Fibroblast of lung (primary cell): ENCODE data around the gene SYTL1. TPM values are rescaled to one million over a fixed set of nuclear protein-coding genes. Genes with fewer than 3 reads are reported as not detected.

Experiments
- DNase-seq, 2 donors: peaks; one replicate each; pipeline versions ENCODE4 v3.0.0 to v3.0.0-alpha.2; 2010; ENCODE audit warnings: low read depth in 2 of 2
- H2AFZ ChIP-seq: 2 replicates; pipeline ENCODE4 v1.5.1; 2012; ENCODE audit warnings: low read length, control low read depth, inconsistent platforms
- H3K27ac ChIP-seq: 2 replicates; pipeline ENCODE4 v1.5.1; 2011; ENCODE audit warnings: low read length, control low read depth; ENCODE audit not compliant: insufficient read depth
- H3K27me3 ChIP-seq: 2 replicates; pipeline ENCODE4 v1.5.1; 2011; ENCODE audit warnings: mild to moderate bottlenecking, low read length; ENCODE audit not compliant: control insufficient read depth, insufficient read depth
- H3K36me3 ChIP-seq: 2 replicates; pipeline ENCODE4 v1.5.1; 2011; ENCODE audit warnings: low read length; ENCODE audit not compliant: control insufficient read depth, insufficient read depth
- H3K4me1 ChIP-seq: 2 replicates; pipeline ENCODE4 v1.5.1; 2011; ENCODE audit warnings: low read length; ENCODE audit not compliant: control insufficient read depth, insufficient read depth; ENCODE audit errors: extremely low read depth
- H3K4me2 ChIP-seq: 2 replicates; pipeline ENCODE4 v1.5.1; 2011; ENCODE audit warnings: low read length, control low read depth; ENCODE audit not compliant: insufficient read depth; ENCODE audit errors: extremely low read depth
- H3K4me3 ChIP-seq, 4 experiments: fragments of 200-600 bp in 1 of 4; sonication (generic) in 1 of 4; replicated peaks in 1 of 4; 2 replicates each; pipeline ENCODE4 v1.5.1; 2011 to 2016; ENCODE audit warnings: low read length in 4 of 4, low read depth in 3 of 4, mild to moderate bottlenecking in 3 of 4, control low read depth in 2 of 4, inconsistent platforms in 1 of 4, mixed read lengths in 1 of 4; ENCODE audit not compliant: insufficient read depth in 1 of 4; ENCODE audit errors: control extremely low read depth in 1 of 4
- H3K79me2 ChIP-seq: 2 replicates; pipeline ENCODE4 v1.5.1; 2012; ENCODE audit warnings: mild to moderate bottlenecking, low read length, inconsistent platforms; ENCODE audit not compliant: control insufficient read depth, insufficient read depth
- H3K9ac ChIP-seq: 2 replicates; pipeline ENCODE4 v1.5.1; 2011; ENCODE audit warnings: mild to moderate bottlenecking, low read length, control low read depth; ENCODE audit not compliant: insufficient read depth
- H3K9me3 ChIP-seq: 2 replicates; pipeline ENCODE4 v1.5.1; 2012; ENCODE audit warnings: low read depth, low read length; ENCODE audit not compliant: control insufficient read depth, insufficient read depth
- H4K20me1 ChIP-seq: 2 replicates; pipeline ENCODE4 v1.5.1; 2011; ENCODE audit warnings: low read length; ENCODE audit not compliant: control insufficient read depth, insufficient read depth; ENCODE audit errors: extremely low read depth
- EZH2 ChIP-seq: IDR thresholded peaks from 2 replicates; pipeline ENCODE4 v1.5.1; 2012; ENCODE audit warnings: low read length, control low read depth, mild to moderate bottlenecking; ENCODE audit errors: missing control alignments
- polyA plus RNA-seq, 2 donors: library from polyadenylated mRNA; depleted of rRNA in 1 of 2; stranded (reverse) in 1 of 2; unstranded in 1 of 2; fragments of >200 nt; gene quantifications; 2 replicates each; pipeline ENCODE4 v1.2.1, GENCODE V29; 2011 to 2012; ENCODE audit warnings: missing spikeins in 1 of 2
- total RNA-seq: library from RNA; depleted of rRNA; stranded (reverse); fragments of >200 nt; gene quantifications from 2 replicates; pipeline ENCODE4 v1.2.1, GENCODE V29; 2014
- TF ChIP-seq, protein P1 (sequence below), 2 donors: IDR thresholded peaks in 1 of 2; conservative IDR thresholded peaks in 1 of 2; 1 replicate in 1 of 2; 2 replicates in 1 of 2; pipeline ENCODE4 v1.5.1; 2011 to 2012; ENCODE audit warnings: low read length in 2 of 2, control low read depth in 1 of 2, inconsistent platforms in 1 of 2, low read depth in 1 of 2, mild to moderate bottlenecking in 1 of 2

The SYTL1 gene
- total and polyA plus RNA-seq, 2 donors (not counting 1 experiment from before 2014, with no cell fraction given), result 0.02 to 0.17 TPM

DNA sequence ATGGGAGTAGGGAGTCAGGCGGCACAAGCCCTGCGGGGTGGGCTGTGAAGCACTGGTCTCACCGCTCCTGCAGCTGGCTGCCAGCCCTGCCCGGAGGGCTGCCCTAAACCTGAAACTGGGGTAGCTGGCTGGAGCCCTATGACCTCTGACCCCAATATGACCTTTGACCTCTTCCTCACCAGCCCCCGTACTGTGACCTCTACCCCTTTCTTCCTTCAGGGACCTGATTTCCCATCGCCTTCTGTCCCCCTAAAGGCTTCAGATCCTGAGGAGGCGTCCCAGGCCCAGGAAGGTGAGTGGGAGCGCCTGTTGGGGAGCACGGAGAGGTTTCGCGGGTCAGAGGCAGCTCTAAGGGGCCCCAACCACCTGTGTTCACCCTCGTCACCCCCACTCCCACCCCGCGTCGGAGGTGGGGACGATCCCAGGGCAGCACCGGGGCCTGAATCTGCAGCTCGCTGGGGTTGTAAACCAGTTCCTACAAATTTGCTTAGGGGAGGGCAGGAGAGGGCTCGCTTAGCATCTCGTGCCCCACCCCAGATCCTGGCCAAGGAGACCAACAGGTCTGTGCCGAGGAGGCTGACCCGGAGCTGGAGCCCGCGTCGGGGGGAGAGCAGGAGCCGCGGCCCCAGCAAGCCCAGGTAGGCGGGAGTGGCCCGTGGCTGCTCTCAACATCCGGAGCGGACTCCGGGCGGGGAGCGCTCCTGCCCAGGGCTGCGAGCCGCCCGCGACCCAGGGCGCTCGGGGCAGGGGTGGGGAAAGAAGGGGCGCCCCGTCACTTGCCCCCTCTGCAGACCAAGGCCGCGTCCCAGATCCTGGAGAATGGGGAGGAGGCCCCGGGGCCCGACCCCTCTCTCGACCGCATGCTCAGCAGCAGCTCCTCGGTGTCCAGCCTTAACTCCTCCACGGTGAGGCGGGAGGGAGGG, 7.3 kb downstream of the SYTL1 start:
- no peak overlapping the region for H3K9ac ChIP-seq
- peak overlapping the region; percentile 78 for H3K4me2 ChIP-seq
- H3K36me3 ChIP-seq, result no peaks in the 10 kb centered on the region
- TF ChIP-seq, protein P1, sequence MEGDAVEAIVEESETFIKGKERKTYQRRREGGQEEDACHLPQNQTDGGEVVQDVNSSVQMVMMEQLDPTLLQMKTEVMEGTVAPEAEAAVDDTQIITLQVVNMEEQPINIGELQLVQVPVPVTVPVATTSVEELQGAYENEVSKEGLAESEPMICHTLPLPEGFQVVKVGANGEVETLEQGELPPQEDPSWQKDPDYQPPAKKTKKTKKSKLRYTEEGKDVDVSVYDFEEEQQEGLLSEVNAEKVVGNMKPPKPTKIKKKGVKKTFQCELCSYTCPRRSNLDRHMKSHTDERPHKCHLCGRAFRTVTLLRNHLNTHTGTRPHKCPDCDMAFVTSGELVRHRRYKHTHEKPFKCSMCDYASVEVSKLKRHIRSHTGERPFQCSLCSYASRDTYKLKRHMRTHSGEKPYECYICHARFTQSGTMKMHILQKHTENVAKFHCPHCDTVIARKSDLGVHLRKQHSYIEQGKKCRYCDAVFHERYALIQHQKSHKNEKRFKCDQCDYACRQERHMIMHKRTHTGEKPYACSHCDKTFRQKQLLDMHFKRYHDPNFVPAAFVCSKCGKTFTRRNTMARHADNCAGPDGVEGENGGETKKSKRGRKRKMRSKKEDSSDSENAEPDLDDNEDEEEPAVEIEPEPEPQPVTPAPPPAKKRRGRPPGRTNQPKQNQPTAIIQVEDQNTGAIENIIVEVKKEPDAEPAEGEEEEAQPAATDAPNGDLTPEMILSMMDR (conservative IDR thresholded peaks at IDR 0.05 in 1 of 2, IDR thresholded peaks at IDR 0.05 in 1 of 2; ENCODE audit: low read depth in 1 of 2, low read length in 2 of 2), result no peak
- TF ChIP-seq EZH2, result no peak
- no peaks in the 10 kb centered on the region for H3K79me2 ChIP-seq
- H2AFZ ChIP-seq, result no peak overlapping the region
- DNase-seq, result peak in 1 of 2 donors; percentile 45
- H3K9me3 ChIP-seq, result no peaks in the 10 kb centered on the region
- H3K27me3 ChIP-seq, result no peaks in the 10 kb centered on the region
- H3K4me1 ChIP-seq, result no peaks in the 10 kb centered on the region
- H3K4me3 ChIP-seq, result peak overlapping the region in 3 of 4 experiments; percentile 21 to 51 (median 29)
- no peak overlapping the region for H3K27ac ChIP-seq
- no peaks in the 10 kb centered on the region for H4K20me1 ChIP-seq

GRCh38 chr1:27349784-27350662, 8.2 kb downstream of the SYTL1 start:
- DNase-seq, result peak; percentile 60 to 78
- H3K36me3 ChIP-seq, result no peaks in the 10 kb centered on the region
- H3K79me2 ChIP-seq, result no peaks in the 10 kb centered on the region
- peak overlapping the region; percentile 2 for H3K9ac ChIP-seq
- H3K4me3 ChIP-seq, result peak overlapping the region in 3 of 4 experiments; percentile 21 to 51 (median 29)
- no peaks in the 10 kb centered on the region for H3K9me3 ChIP-seq
- H2AFZ ChIP-seq, result no peak overlapping the region
- H3K27ac ChIP-seq, result no peak overlapping the region
- H3K27me3 ChIP-seq, result no peaks in the 10 kb centered on the region
- no peak for TF ChIP-seq EZH2
- H3K4me2 ChIP-seq, result peak overlapping the region; percentile 78
- no peaks in the 10 kb centered on the region for H4K20me1 ChIP-seq
- no peaks in the 10 kb centered on the region for H3K4me1 ChIP-seq

GRCh38 chr1:27350663-27351540, 9.1 kb downstream of the SYTL1 start:
- TF ChIP-seq, protein P1 (conservative IDR thresholded peaks at IDR 0.05 in 1 of 2, IDR thresholded peaks at IDR 0.05 in 1 of 2; ENCODE audit: low read depth in 1 of 2, low read length in 2 of 2), result peak in 1 of 2 donors; percentile 18
- no peak for TF ChIP-seq EZH2

More at GRCh38 chr1:27350663-27351540, 9.1 kb downstream of the SYTL1 start:
- no peaks in the 10 kb centered on the region for H4K20me1 ChIP-seq
- peak; percentile 20 to 31 for DNase-seq
- no peaks in the 10 kb centered on the region for H3K4me1 ChIP-seq
- H3K27me3 ChIP-seq, result no peaks in the 10 kb centered on the region
- no peak overlapping the region for H3K4me2 ChIP-seq
- H3K27ac ChIP-seq, result no peak overlapping the region
- H2AFZ ChIP-seq, result no peak overlapping the region
- H3K4me3 ChIP-seq, result no peak overlapping the region
- H3K79me2 ChIP-seq, result no peaks in the 10 kb centered on the region
- peaks cover 3% of the 10 kb centered on the region for H3K36me3 ChIP-seq
- no peak overlapping the region for H3K9ac ChIP-seq
- no peaks in the 10 kb centered on the region for H3K9me3 ChIP-seq
